SU-DHL-6 (cell line): ENCODE data around the gene PLRG1.

Experiments
- H2AFZ ChIP-seq: fragments of 200-600 bp; sonication (generic); 2 replicates; pipeline ENCODE4 v1.6.1; 2014; ENCODE audit warnings: low read depth, mild to moderate bottlenecking, moderate library complexity, mixed read lengths, antibody characterized with exemption, low read length; ENCODE audit not compliant: severe bottlenecking
- H3F3A ChIP-seq: fragments of 200-600 bp; shearing (Covaris generic); 2 replicates; pipeline ENCODE4 v1.6.0; 2016; ENCODE audit warnings: antibody characterized with exemption, mild to moderate bottlenecking; ENCODE audit not compliant: insufficient read depth
- H3K27ac ChIP-seq: fragments of 200-600 bp; sonication (generic); 2 replicates; pipeline ENCODE4 v1.5.1; 2016; ENCODE audit warnings: low read depth, mild to moderate bottlenecking, low read length, moderate library complexity, mixed read lengths
- H3K27me3 ChIP-seq: fragments of 200-600 bp; sonication (generic), shearing (Covaris generic); 2 replicates; pipeline ENCODE4 v1.6.0; 2014; ENCODE audit warnings: mild to moderate bottlenecking, low read length
- H3K36me3 ChIP-seq: fragments of 200-600 bp; sonication (generic); 2 replicates; pipeline ENCODE4 v1.6.1; 2014; ENCODE audit warnings: mild to moderate bottlenecking, low read length, mixed read lengths
- H3K4me2 ChIP-seq: fragments of 300-600, 200-600 bp; shearing (Covaris generic), sonication (generic); 2 replicates; pipeline ENCODE4 v1.6.0; 2014; ENCODE audit warnings: low read length, low read depth, mild to moderate bottlenecking; ENCODE audit not compliant: poor library complexity, severe bottlenecking
- H3K4me3 ChIP-seq: fragments of 200-600 bp; sonication (generic); 2 replicates; pipeline ENCODE4 v1.5.1; 2014; ENCODE audit warnings: antibody characterized with exemption, low read length, mild to moderate bottlenecking, mixed read lengths; ENCODE audit not compliant: insufficient read depth, poor library complexity, severe bottlenecking
- H3K79me2 ChIP-seq: fragments of 200-600 bp; sonication (generic); 2 replicates; pipeline ENCODE4 v1.6.1; 2014; ENCODE audit warnings: mild to moderate bottlenecking, low read length, moderate library complexity; ENCODE audit not compliant: insufficient read depth
- H3K9ac ChIP-seq: fragments of 200-600 bp; sonication (generic); 2 replicates; pipeline ENCODE4 v1.7.0; 2014; ENCODE audit warnings: mild to moderate bottlenecking, low read length
- H3K9me2 ChIP-seq: fragments of 200-600 bp; sonication (generic); replicated peaks from 2 replicates; pipeline ENCODE4 v1.6.1; 2014; ENCODE audit warnings: low read length; ENCODE audit not compliant: insufficient read depth
- H3K9me3 ChIP-seq: fragments of 200-600 bp; sonication (generic); 2 replicates; pipeline ENCODE4 v1.6.1; 2014; ENCODE audit warnings: low read length, mixed read lengths; ENCODE audit not compliant: insufficient read depth
- H4K20me1 ChIP-seq: fragments of 200-600 bp; sonication (generic); 2 replicates; pipeline ENCODE4 v1.6.1; 2014; ENCODE audit warnings: low read depth, mild to moderate bottlenecking, antibody characterized with exemption, low read length, moderate library complexity, mixed read lengths
- CTCF ChIP-seq: fragments of 200-600 bp; sonication (generic); IDR thresholded peaks from one replicate; pipeline ENCODE4 v1.5.1; 2017; ENCODE audit warnings: antibody characterized with exemption, mild to moderate bottlenecking, low read length, moderate library complexity; ENCODE audit not compliant: insufficient read depth, poor library complexity, severe bottlenecking
- EZH2phosphoT487 ChIP-seq: fragments of 200-600 bp; sonication (generic), shearing (Covaris generic); conservative IDR thresholded peaks from 2 replicates; pipeline ENCODE4 v1.6.1; 2018; ENCODE audit warnings: mild to moderate bottlenecking, antibody characterized with exemption, low read length, moderate library complexity, mixed read lengths

Gene PLRG1

GRCh38 chr4:154586296-154587033 is 36.3 kb upstream of the PLRG1 start:
- Histone ChIP-seq H3K9me3 (no peaks in the 10 kb centered on the region), H3K79me2 (no peaks in the 10 kb centered on the region), H3F3A (no peaks in the 10 kb centered on the region), H2AFZ (no peak overlapping the region), H3K9me2 (no peaks in the 10 kb centered on the region), H3K36me3 (no peaks in the 10 kb centered on the region), H3K4me2 (no peak overlapping the region), H3K9ac (no peak overlapping the region), H3K27me3 (no peaks in the 10 kb centered on the region), H3K27ac (no peak overlapping the region), H3K4me3 (no peak overlapping the region), H4K20me1 (no peaks in the 10 kb centered on the region)
- TF ChIP-seq EZH2phosphoT487 (no peak), CTCF (no peak)

GRCh38 chr4:154585369-154586018 is 35.3 kb upstream of the PLRG1 start:
- no peaks in the 10 kb centered on the region for H3K36me3 ChIP-seq
- H3K27ac ChIP-seq, result no peak overlapping the region
- no peak overlapping the region for H3K9ac ChIP-seq
- H4K20me1 ChIP-seq, result no peaks in the 10 kb centered on the region
- no peaks in the 10 kb centered on the region for H3F3A ChIP-seq
- no peaks in the 10 kb centered on the region for H3K27me3 ChIP-seq
- TF ChIP-seq CTCF, result no peak
- TF ChIP-seq EZH2phosphoT487, result no peak
- no peaks in the 10 kb centered on the region for H3K79me2 ChIP-seq
- no peak overlapping the region for H3K4me2 ChIP-seq
- H3K9me2 ChIP-seq, result no peaks in the 10 kb centered on the region
- H3K9me3 ChIP-seq, result no peaks in the 10 kb centered on the region
- no peak overlapping the region for H2AFZ ChIP-seq
- H3K4me3 ChIP-seq, result no peak overlapping the region

GRCh38 chr4:154584259-154584658 is 34.1 kb upstream of the PLRG1 start:
- Histone ChIP-seq H3K9ac (no peak overlapping the region), H3F3A (no peaks in the 10 kb centered on the region), H3K9me2 (no peaks in the 10 kb centered on the region), H3K27me3 (no peaks in the 10 kb centered on the region), H3K36me3 (no peaks in the 10 kb centered on the region), H3K4me3 (no peak overlapping the region), H3K4me2 (no peak overlapping the region), H4K20me1 (no peaks in the 10 kb centered on the region), H2AFZ (no peak overlapping the region), H3K9me3 (no peaks in the 10 kb centered on the region), H3K27ac (no peak overlapping the region), H3K79me2 (no peaks in the 10 kb centered on the region)
- TF ChIP-seq CTCF, result no peak
